Loucy (cell line): ENCODE measurements around the gene TFPI.

Source experiments
- H2AFZ ChIP-seq: fragments of 200-600 bp; sonication (generic); 2 replicates; pipeline ENCODE4 v1.6.0; 2016; ENCODE audit warnings: antibody characterized with exemption, mild to moderate bottlenecking, low read length, moderate library complexity
- H3F3A ChIP-seq: fragments of 200-600 bp; 2 replicates; pipeline ENCODE4 v1.6.0; 2016; ENCODE audit warnings: antibody characterized with exemption, low read depth, mild to moderate bottlenecking
- H3K27me3 ChIP-seq: fragments of 200-600 bp; sonication (generic); 2 replicates; pipeline ENCODE4 v1.6.1; 2014; ENCODE audit warnings: low read length, mild to moderate bottlenecking; ENCODE audit not compliant: insufficient read depth, poor library complexity, severe bottlenecking
- H3K36me3 ChIP-seq: fragments of 200-600 bp; sonication (generic); 2 replicates; pipeline ENCODE4 v1.6.1; 2016; ENCODE audit warnings: low read length; ENCODE audit not compliant: insufficient read depth
- H3K4me1 ChIP-seq: fragments of 200-600 bp; sonication (generic); 2 replicates; pipeline ENCODE4 v1.5.1; 2014; ENCODE audit warnings: low read length, mild to moderate bottlenecking; ENCODE audit not compliant: insufficient read depth, poor library complexity, severe bottlenecking
- H3K4me2 ChIP-seq: fragments of 200-600 bp; sonication (generic); 2 replicates; pipeline ENCODE4 v1.6.0; 2014; ENCODE audit warnings: antibody characterized with exemption, low read length, low read depth, mild to moderate bottlenecking; ENCODE audit not compliant: poor library complexity, severe bottlenecking
- H3K4me3 ChIP-seq: fragments of 200-600 bp; sonication (generic); 2 replicates; pipeline ENCODE4 v1.5.1; 2014; ENCODE audit warnings: low read length, mild to moderate bottlenecking, mixed read lengths; ENCODE audit not compliant: poor library complexity, severe bottlenecking
- H3K79me2 ChIP-seq: fragments of 200-600 bp; sonication (generic); 2 replicates; pipeline ENCODE4 v1.6.1; 2014; ENCODE audit warnings: low read length; ENCODE audit not compliant: insufficient read depth
- H3K9ac ChIP-seq: fragments of 200-600 bp; sonication (generic); 2 replicates; pipeline ENCODE4 v1.6.0; 2014; ENCODE audit warnings: mild to moderate bottlenecking, low read depth, low read length, moderate library complexity; ENCODE audit not compliant: poor library complexity, severe bottlenecking
- H3K9me2 ChIP-seq: fragments of 200-600 bp; sonication (generic); replicated peaks from 2 replicates; pipeline ENCODE4 v1.6.1; 2016; ENCODE audit warnings: low read depth, low read length, mixed read lengths
- H3K9me3 ChIP-seq: fragments of 200-600 bp; sonication (generic); 2 replicates; pipeline ENCODE4 v1.6.1; 2014; ENCODE audit warnings: mild to moderate bottlenecking, antibody characterized with exemption, low read length, low read depth; ENCODE audit not compliant: insufficient read depth
- H4K20me1 ChIP-seq: fragments of 200-600 bp; sonication (generic); 2 replicates; pipeline ENCODE4 v1.6.0; 2014; ENCODE audit warnings: antibody characterized with exemption, low read length, mild to moderate bottlenecking; ENCODE audit not compliant: insufficient read depth, poor library complexity, severe bottlenecking
- CTCF ChIP-seq: fragments of 200-600 bp; sonication (generic); conservative IDR thresholded peaks from 2 replicates; pipeline ENCODE4 v1.5.1; 2014; ENCODE audit warnings: mild to moderate bottlenecking, antibody characterized with exemption, low read length
- EZH2phosphoT487 ChIP-seq: fragments of 200-600 bp; IDR thresholded peaks from 2 replicates; pipeline ENCODE4 v1.6.1; 2018; ENCODE audit warnings: antibody characterized with exemption, mild to moderate bottlenecking, moderate library complexity, borderline replicate concordance

TFPI gene

GRCh38 chr2:187497140-187497539 lies 57.1 kb downstream of the TFPI start:
- no peaks in the 10 kb centered on the region for H3F3A ChIP-seq
- H3K79me2 ChIP-seq = no peaks in the 10 kb centered on the region
- no peaks in the 10 kb centered on the region for H4K20me1 ChIP-seq
- H3K4me1 ChIP-seq = no peaks in the 10 kb centered on the region
- H3K4me2 ChIP-seq = no peak overlapping the region
- TF ChIP-seq CTCF (no peak), EZH2phosphoT487 (no peak)
- H3K27me3 ChIP-seq = no peaks in the 10 kb centered on the region
- no peaks in the 10 kb centered on the region for H3K9me2 ChIP-seq
- no peak overlapping the region for H2AFZ ChIP-seq
- H3K9ac ChIP-seq = no peak overlapping the region
- peaks cover 13% of the 10 kb centered on the region; the same call in 1 of the 2 replicates for H3K9me3 ChIP-seq
- H3K4me3 ChIP-seq = no peak overlapping the region
- H3K36me3 ChIP-seq = 0 out of 2 replicates have a peak, but pooled peaks cover 4% of the 10 kb centered on the region

GRCh38 chr2:187495324-187495723 lies 58.9 kb downstream of the TFPI start:
- no peaks in the 10 kb centered on the region for H3F3A ChIP-seq
- no peak overlapping the region for H3K9ac ChIP-seq
- H2AFZ ChIP-seq = no peak overlapping the region
- peaks cover 13% of the 10 kb centered on the region; the same call in 1 of the 2 replicates for H3K9me3 ChIP-seq
- H3K4me2 ChIP-seq = no peak overlapping the region
- H3K4me1 ChIP-seq = no peaks in the 10 kb centered on the region
- no peaks in the 10 kb centered on the region for H3K9me2 ChIP-seq
- H3K36me3 ChIP-seq = 0 out of 2 replicates have a peak, but pooled peaks cover 4% of the 10 kb centered on the region
- H3K79me2 ChIP-seq = no peaks in the 10 kb centered on the region
- TF ChIP-seq EZH2phosphoT487 = no peak
- no peak for TF ChIP-seq CTCF
- H4K20me1 ChIP-seq = no peaks in the 10 kb centered on the region
- no peaks in the 10 kb centered on the region for H3K27me3 ChIP-seq
- no peak overlapping the region for H3K4me3 ChIP-seq

- Histone ChIP-seq H2AFZ (no peak overlapping the region), H4K20me1 (no peaks in the 10 kb centered on the region), H3K4me1 (no peaks in the 10 kb centered on the region), H3K9me2 (no peaks in the 10 kb centered on the region), H3K27me3 (no peaks in the 10 kb centered on the region), H3K36me3 (0 out of 2 replicates have a peak, but pooled peaks cover 4% of the 10 kb centered on the region), H3K9me3 (peaks cover 13% of the 10 kb centered on the region; the same call in 1 of the 2 replicates), H3K4me2 (no peak overlapping the region), H3F3A (no peaks in the 10 kb centered on the region), H3K4me3 (no peak overlapping the region), H3K79me2 (no peaks in the 10 kb centered on the region), H3K9ac (no peak overlapping the region)
- TF ChIP-seq EZH2phosphoT487 = no peak
- no peak for TF ChIP-seq CTCF
Observed at GRCh38 chr2:187493877-187494568, 60.2 kb downstream of the TFPI start.
